Measurements from ENCODE around the gene NCAPD3. TPM values are rescaled to one million over a fixed set of nuclear protein-coding genes. Genes with fewer than 3 reads are reported as not detected.

NCAPD3 gene
- total RNA-seq, 4 donors from 2014 or later = 8.0 to 22.2 (median 17.5) TPM

- intact Hi-C loops (cut with DNase I) = no loop called here
- no peak for DNase-seq
- TF ChIP-seq POLR2A (IDR thresholded peaks at IDR 0.05) = no peak
- TF ChIP-seq CTCF (IDR thresholded peaks at IDR 0.05) = no peak
- Histone ChIP-seq H3K27ac (no peak overlapping the region), H3K27me3 (no peaks in the 10 kb centered on the region), H3K4me3 (no peak overlapping the region), H3K4me1 (no peaks in the 10 kb centered on the region), H3K9me3 (no peaks in the 10 kb centered on the region), H3K36me3 (peaks cover 7 to 87% (median 17%) of the 10 kb centered on the region in 3 donors)
- 90 to 95% methylated on average over 6 to 10 of the region's 11 CpGs for WGBS, 2 donors
These were observed 59.0 kb downstream of the NCAPD3 start for GRCh38 chr11:134164490-134165370.

GRCh38 chr11:134159652-134160051 is 64.1 kb downstream of the NCAPD3 start:
- no peak overlapping the region for H3K27ac ChIP-seq
- no peaks in the 10 kb centered on the region for H3K4me1 ChIP-seq
- H3K27me3 ChIP-seq = no peaks in the 10 kb centered on the region
- WGBS, 2 donors = 91% methylated on average over 9 of the region's 9 CpGs; no CpG with 5 or more reads in 1 of the 2 donors
- peaks cover 14 to 91% (median 20%) of the 10 kb centered on the region in 3 donors for H3K36me3 ChIP-seq
- H3K9me3 ChIP-seq = no peaks in the 10 kb centered on the region
- DNase-seq = no peak
- H3K4me3 ChIP-seq = no peak overlapping the region
- TF ChIP-seq CTCF (IDR thresholded peaks at IDR 0.05) (no peak), POLR2A (IDR thresholded peaks at IDR 0.05) (no peak)
- intact Hi-C loops (cut with DNase I) = no loop called here

- 93 to 95% methylated on average over 7 to 9 of the region's 9 CpGs for WGBS, 2 donors
- DNase-seq = no peak
These were observed 65.7 kb downstream of the NCAPD3 start for GRCh38 chr11:134158023-134158422.

GRCh38 chr11:134157451-134157850 is 66.3 kb downstream of the NCAPD3 start:
- TF ChIP-seq CTCF (IDR thresholded peaks at IDR 0.05) (no peak), POLR2A (IDR thresholded peaks at IDR 0.05) (no peak)
- Histone ChIP-seq H3K27ac (no peak overlapping the region), H3K4me3 (no peak overlapping the region), H3K4me1 (no peaks in the 10 kb centered on the region), H3K9me3 (no peaks in the 10 kb centered on the region), H3K36me3 (peaks cover 14 to 98% (median 17%) of the 10 kb centered on the region in 3 donors), H3K27me3 (no peaks in the 10 kb centered on the region)
- no peak for DNase-seq
- intact Hi-C loops (cut with DNase I) = no loop called here
- 73 to 74% methylated on average over 4 of the region's 4 CpGs for WGBS, 2 donors

More at GRCh38 chr11:134158023-134158422, 65.7 kb downstream of the NCAPD3 start:
- TF ChIP-seq CTCF (IDR thresholded peaks at IDR 0.05) (no peak), POLR2A (IDR thresholded peaks at IDR 0.05) (no peak)
- H3K4me3 ChIP-seq = no peak overlapping the region
- intact Hi-C loops (cut with DNase I) = no loop called here
- H3K27me3 ChIP-seq = no peaks in the 10 kb centered on the region
- H3K27ac ChIP-seq = no peak overlapping the region
- peaks cover 14 to 97% (median 17%) of the 10 kb centered on the region in 3 donors for H3K36me3 ChIP-seq
- no peaks in the 10 kb centered on the region for H3K9me3 ChIP-seq
- H3K4me1 ChIP-seq = no peaks in the 10 kb centered on the region

All from esophagus squamous epithelium (tissue), 5 donors.